ENCODE measurements around the gene OSBPL10. TPM values are rescaled to one million over a fixed set of nuclear protein-coding genes. Genes with fewer than 3 reads are reported as not detected.

Gene OSBPL10
- polyA plus RNA-seq, 1 donor from 2014 or later, result 2.0 TPM

DNA sequence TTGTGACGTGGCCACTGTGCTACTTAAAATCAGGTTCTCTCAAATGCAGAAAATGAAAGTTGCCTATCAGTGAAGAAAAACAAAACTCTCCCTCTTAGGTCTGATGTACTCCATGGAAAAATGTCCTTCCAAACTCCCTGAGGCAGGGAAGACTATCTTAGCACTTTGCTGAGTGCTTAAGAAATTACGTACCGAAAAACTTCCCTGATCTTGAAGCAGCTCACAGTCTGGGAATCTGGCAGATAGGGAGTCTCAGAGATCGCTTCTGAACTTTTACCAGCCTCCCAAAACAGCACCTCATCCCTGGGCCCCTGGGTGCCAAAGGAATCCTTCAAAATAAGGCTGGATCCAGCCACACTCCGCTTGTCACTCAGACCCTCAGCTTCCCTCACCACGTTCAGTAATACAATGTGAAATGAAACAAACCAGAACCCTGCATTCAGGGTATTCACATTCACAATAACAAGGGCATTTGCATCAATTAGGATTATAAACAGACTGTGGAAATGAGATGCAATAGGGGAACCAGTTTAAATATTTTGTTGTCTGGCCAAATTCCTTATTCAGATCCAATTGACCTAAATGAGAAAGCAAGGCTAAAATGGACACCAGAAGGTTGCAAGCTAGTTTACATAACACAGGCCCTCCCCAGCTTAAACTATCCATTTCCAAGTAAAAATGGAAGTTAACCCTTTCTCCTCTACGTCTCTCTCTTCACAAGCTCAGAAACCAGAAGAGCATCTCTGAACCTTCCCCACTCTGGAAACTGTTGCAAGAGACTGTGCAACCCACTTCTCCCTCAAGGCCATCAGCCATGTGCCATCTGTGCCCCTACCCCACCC lies 20.9 kb downstream of the OSBPL10 start:
- Histone ChIP-seq H3K27me3 (ENCODE audit: insufficient read depth, low read depth, low read length) (no peaks in the 10 kb centered on the region), H3K9me2 (ENCODE audit: insufficient read depth, low read length) (no peaks in the 10 kb centered on the region), H3K4me3 (ENCODE audit: low read length) (no peak overlapping the region), H3K27ac (ENCODE audit: low read length) (no peak overlapping the region), H2AFZ (ENCODE audit: low read depth, low read length) (no peak overlapping the region), H4K20me1 (ENCODE audit: insufficient read depth) (no peaks in the 10 kb centered on the region), H3K36me3 (ENCODE audit: insufficient read depth, low read length) (no peaks in the 10 kb centered on the region), H3K4me2 (ENCODE audit: low read length) (no peak overlapping the region), H3K9ac (ENCODE audit: low read length) (no peak overlapping the region), H3K79me2 (replicated peaks; ENCODE audit: insufficient read depth, low read length) (no peaks in the 10 kb centered on the region), H3K9me3 (ENCODE audit: low read length) (no peaks in the 10 kb centered on the region), H3F3A (ENCODE audit: insufficient read depth, low read length, poor library complexity, severe bottlenecking) (no peaks in the 10 kb centered on the region)
- TF ChIP-seq TAF1 (IDR thresholded peaks at IDR 0.05; ENCODE audit: low read depth) (no peak), POLR2AphosphoS5 (IDR thresholded peaks at IDR 0.05) (no peak), EP300 (conservative IDR thresholded peaks at IDR 0.05; ENCODE audit: poor library complexity, severe bottlenecking) (no peak), SMC3 (conservative IDR thresholded peaks at IDR 0.05; ENCODE audit: poor library complexity) (no peak), MXI1 (conservative IDR thresholded peaks at IDR 0.05; ENCODE audit: poor library complexity, severe bottlenecking) (no peak), RAD21 (conservative IDR thresholded peaks at IDR 0.05) (no peak), EZH2 (IDR thresholded peaks at IDR 0.05; ENCODE audit: borderline replicate concordance, insufficient read depth, low read length, poor library complexity, severe bottlenecking) (no peak)
- TF ChIP-seq, protein P1, sequence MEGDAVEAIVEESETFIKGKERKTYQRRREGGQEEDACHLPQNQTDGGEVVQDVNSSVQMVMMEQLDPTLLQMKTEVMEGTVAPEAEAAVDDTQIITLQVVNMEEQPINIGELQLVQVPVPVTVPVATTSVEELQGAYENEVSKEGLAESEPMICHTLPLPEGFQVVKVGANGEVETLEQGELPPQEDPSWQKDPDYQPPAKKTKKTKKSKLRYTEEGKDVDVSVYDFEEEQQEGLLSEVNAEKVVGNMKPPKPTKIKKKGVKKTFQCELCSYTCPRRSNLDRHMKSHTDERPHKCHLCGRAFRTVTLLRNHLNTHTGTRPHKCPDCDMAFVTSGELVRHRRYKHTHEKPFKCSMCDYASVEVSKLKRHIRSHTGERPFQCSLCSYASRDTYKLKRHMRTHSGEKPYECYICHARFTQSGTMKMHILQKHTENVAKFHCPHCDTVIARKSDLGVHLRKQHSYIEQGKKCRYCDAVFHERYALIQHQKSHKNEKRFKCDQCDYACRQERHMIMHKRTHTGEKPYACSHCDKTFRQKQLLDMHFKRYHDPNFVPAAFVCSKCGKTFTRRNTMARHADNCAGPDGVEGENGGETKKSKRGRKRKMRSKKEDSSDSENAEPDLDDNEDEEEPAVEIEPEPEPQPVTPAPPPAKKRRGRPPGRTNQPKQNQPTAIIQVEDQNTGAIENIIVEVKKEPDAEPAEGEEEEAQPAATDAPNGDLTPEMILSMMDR (IDR thresholded peaks at IDR 0.05; ENCODE audit: poor library complexity, severe bottlenecking), result no peak
- TF ChIP-seq, protein P2, sequence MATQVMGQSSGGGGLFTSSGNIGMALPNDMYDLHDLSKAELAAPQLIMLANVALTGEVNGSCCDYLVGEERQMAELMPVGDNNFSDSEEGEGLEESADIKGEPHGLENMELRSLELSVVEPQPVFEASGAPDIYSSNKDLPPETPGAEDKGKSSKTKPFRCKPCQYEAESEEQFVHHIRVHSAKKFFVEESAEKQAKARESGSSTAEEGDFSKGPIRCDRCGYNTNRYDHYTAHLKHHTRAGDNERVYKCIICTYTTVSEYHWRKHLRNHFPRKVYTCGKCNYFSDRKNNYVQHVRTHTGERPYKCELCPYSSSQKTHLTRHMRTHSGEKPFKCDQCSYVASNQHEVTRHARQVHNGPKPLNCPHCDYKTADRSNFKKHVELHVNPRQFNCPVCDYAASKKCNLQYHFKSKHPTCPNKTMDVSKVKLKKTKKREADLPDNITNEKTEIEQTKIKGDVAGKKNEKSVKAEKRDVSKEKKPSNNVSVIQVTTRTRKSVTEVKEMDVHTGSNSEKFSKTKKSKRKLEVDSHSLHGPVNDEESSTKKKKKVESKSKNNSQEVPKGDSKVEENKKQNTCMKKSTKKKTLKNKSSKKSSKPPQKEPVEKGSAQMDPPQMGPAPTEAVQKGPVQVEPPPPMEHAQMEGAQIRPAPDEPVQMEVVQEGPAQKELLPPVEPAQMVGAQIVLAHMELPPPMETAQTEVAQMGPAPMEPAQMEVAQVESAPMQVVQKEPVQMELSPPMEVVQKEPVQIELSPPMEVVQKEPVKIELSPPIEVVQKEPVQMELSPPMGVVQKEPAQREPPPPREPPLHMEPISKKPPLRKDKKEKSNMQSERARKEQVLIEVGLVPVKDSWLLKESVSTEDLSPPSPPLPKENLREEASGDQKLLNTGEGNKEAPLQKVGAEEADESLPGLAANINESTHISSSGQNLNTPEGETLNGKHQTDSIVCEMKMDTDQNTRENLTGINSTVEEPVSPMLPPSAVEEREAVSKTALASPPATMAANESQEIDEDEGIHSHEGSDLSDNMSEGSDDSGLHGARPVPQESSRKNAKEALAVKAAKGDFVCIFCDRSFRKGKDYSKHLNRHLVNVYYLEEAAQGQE (IDR thresholded peaks at IDR 0.05; ENCODE audit: borderline replicate concordance), result no peak

DNA sequence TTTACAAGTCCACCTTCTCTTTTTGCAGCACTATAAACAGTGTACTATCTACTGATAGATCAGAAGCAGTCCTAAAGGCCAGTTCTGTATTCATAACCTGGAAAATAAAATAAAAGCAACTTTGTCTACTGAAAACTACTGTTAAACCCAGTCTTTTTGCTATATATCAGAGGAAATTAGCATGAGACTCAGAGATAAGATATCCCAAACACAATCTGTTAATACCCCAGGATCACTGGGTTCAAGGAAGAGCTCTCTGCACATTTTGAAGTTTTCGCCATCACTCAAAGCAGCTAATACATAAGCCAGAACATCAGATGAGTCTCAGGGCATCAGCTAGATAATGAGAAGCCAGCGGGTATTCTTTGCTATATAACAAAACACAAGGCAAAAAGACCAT lies 21.8 kb downstream of the OSBPL10 start:
- Histone ChIP-seq H3K27me3 (ENCODE audit: insufficient read depth, low read depth, low read length) (no peaks in the 10 kb centered on the region), H4K20me1 (ENCODE audit: insufficient read depth) (no peaks in the 10 kb centered on the region), H2AFZ (ENCODE audit: low read depth, low read length) (no peak overlapping the region), H3K79me2 (replicated peaks; ENCODE audit: insufficient read depth, low read length) (no peaks in the 10 kb centered on the region), H3K9ac (ENCODE audit: low read length) (no peak overlapping the region), H3K4me3 (ENCODE audit: low read length) (no peak overlapping the region), H3K9me3 (ENCODE audit: low read length) (no peaks in the 10 kb centered on the region), H3K36me3 (ENCODE audit: insufficient read depth, low read length) (no peaks in the 10 kb centered on the region), H3K9me2 (ENCODE audit: insufficient read depth, low read length) (no peaks in the 10 kb centered on the region), H3K27ac (ENCODE audit: low read length) (no peak overlapping the region), H3F3A (ENCODE audit: insufficient read depth, low read length, poor library complexity, severe bottlenecking) (no peaks in the 10 kb centered on the region), H3K4me2 (ENCODE audit: low read length) (no peak overlapping the region)
- TF ChIP-seq POLR2AphosphoS5 (IDR thresholded peaks at IDR 0.05) (no peak), TAF1 (IDR thresholded peaks at IDR 0.05; ENCODE audit: low read depth) (no peak), MXI1 (conservative IDR thresholded peaks at IDR 0.05; ENCODE audit: poor library complexity, severe bottlenecking) (no peak), EP300 (conservative IDR thresholded peaks at IDR 0.05; ENCODE audit: poor library complexity, severe bottlenecking) (no peak), EZH2 (IDR thresholded peaks at IDR 0.05; ENCODE audit: borderline replicate concordance, insufficient read depth, low read length, poor library complexity, severe bottlenecking) (no peak), RAD21 (conservative IDR thresholded peaks at IDR 0.05) (no peak), SMC3 (conservative IDR thresholded peaks at IDR 0.05; ENCODE audit: poor library complexity) (no peak)
- TF ChIP-seq, protein P1 (IDR thresholded peaks at IDR 0.05; ENCODE audit: poor library complexity, severe bottlenecking), result no peak
- TF ChIP-seq, protein P2 (IDR thresholded peaks at IDR 0.05; ENCODE audit: borderline replicate concordance), result no peak

Measured in neural cell (in vitro differentiated cells).